Mucosa of stomach (tissue), 1 donor: ENCODE data around the gene STK26.
"Not testable (repeated sequence)": the region's sequence is repeated elsewhere in the genome, so short reads cannot be mapped to it uniquely, and the experiment has no call there.

Source experiments
- H3K27me3 ChIP-seq: one replicate; pipeline ENCODE4 v1.7.0; 2013; ENCODE audit warnings: mild to moderate bottlenecking, low read length; ENCODE audit not compliant: control insufficient read depth, insufficient read depth
- H3K36me3 ChIP-seq: one replicate; pipeline ENCODE4 v1.7.0; 2013; ENCODE audit warnings: low read length; ENCODE audit not compliant: control insufficient read depth, insufficient read depth
- H3K4me1 ChIP-seq: one replicate; pipeline ENCODE4 v1.7.0; 2013; ENCODE audit warnings: mild to moderate bottlenecking, low read length; ENCODE audit not compliant: control insufficient read depth, insufficient read depth
- H3K4me3 ChIP-seq: one replicate; pipeline ENCODE4 v1.7.0; 2013; ENCODE audit warnings: low read length
- H3K9ac ChIP-seq: one replicate; pipeline ENCODE4 v1.7.0; 2013; ENCODE audit warnings: mild to moderate bottlenecking, low read length, moderate library complexity
- H3K9me3 ChIP-seq: one replicate; pipeline ENCODE4 v1.7.0; 2013; ENCODE audit warnings: mild to moderate bottlenecking, low read length, moderate library complexity; ENCODE audit not compliant: control insufficient read depth
- donor health status: Pancreatic carcinoma.

The STK26 gene

GRCh38 chrX:132022967-132023895, at the start of gene STK26:
TSS of gene STK26 (plus strand) at chrX:132023302. CDS start at chrX:132023618, 316 bp downstream.
- H3K27me3 ChIP-seq = no peaks in the 10 kb centered on the region
- H3K9ac ChIP-seq = peak within 1 kb of the TSS; percentile 81
- H3K9me3 ChIP-seq = no peaks in the 10 kb centered on the region
- no peaks in the 10 kb centered on the region for H3K4me1 ChIP-seq
- no peaks in the 10 kb centered on the region for H3K36me3 ChIP-seq
- H3K4me3 ChIP-seq = peak within 1 kb of the TSS; percentile 41

GRCh38 chrX:131975851-131976250, 47.3 kb upstream of the STK26 start:
- Histone ChIP-seq H3K36me3 (no peaks in the 10 kb centered on the region), H3K9me3 (no peaks in the 10 kb centered on the region), H3K4me3 (no peak overlapping the region), H3K9ac (no peak overlapping the region), H3K4me1 (no peaks in the 10 kb centered on the region), H3K27me3 (no peaks in the 10 kb centered on the region)

GRCh38 chrX:131977619-131978018, 45.5 kb upstream of the STK26 start:
- Histone ChIP-seq H3K4me1 (no peaks in the 10 kb centered on the region), H3K4me3 (no peak overlapping the region), H3K9ac (no peak overlapping the region), H3K36me3 (no peaks in the 10 kb centered on the region), H3K9me3 (no peaks in the 10 kb centered on the region), H3K27me3 (no peaks in the 10 kb centered on the region)

- no peak overlapping the region for H3K4me3 ChIP-seq
- H3K36me3 ChIP-seq = no peaks in the 10 kb centered on the region
- no peaks in the 10 kb centered on the region for H3K4me1 ChIP-seq
- no peak overlapping the region for H3K9ac ChIP-seq
- H3K9me3 ChIP-seq = no peaks in the 10 kb centered on the region
- no peaks in the 10 kb centered on the region for H3K27me3 ChIP-seq
These were observed 44.0 kb upstream of the STK26 start for GRCh38 chrX:131979116-131979515.

GRCh38 chrX:131985526-131986049, 37.5 kb upstream of the STK26 start:
- Histone ChIP-seq H3K4me1 (no peaks in the 10 kb centered on the region), H3K9ac (no peak overlapping the region), H3K9me3 (no peaks in the 10 kb centered on the region), H3K4me3 (no peak overlapping the region), H3K36me3 (no peaks in the 10 kb centered on the region), H3K27me3 (no peaks in the 10 kb centered on the region)

GRCh38 chrX:131987252-131987651, 35.9 kb upstream of the STK26 start:
- no peaks in the 10 kb centered on the region for H3K36me3 ChIP-seq
- no peak overlapping the region for H3K4me3 ChIP-seq
- H3K27me3 ChIP-seq = no peaks in the 10 kb centered on the region
- H3K4me1 ChIP-seq = no peaks in the 10 kb centered on the region
- no peak overlapping the region for H3K9ac ChIP-seq
- no peaks in the 10 kb centered on the region for H3K9me3 ChIP-seq

- no peak overlapping the region for H3K9ac ChIP-seq
- H3K27me3 ChIP-seq = no peaks in the 10 kb centered on the region
- no peaks in the 10 kb centered on the region for H3K36me3 ChIP-seq
- H3K4me3 ChIP-seq = no peak overlapping the region
- H3K9me3 ChIP-seq = no peaks in the 10 kb centered on the region
- no peaks in the 10 kb centered on the region for H3K4me1 ChIP-seq
These were observed 34.9 kb upstream of the STK26 start for GRCh38 chrX:131988236-131988635.

GRCh38 chrX:132001127-132001526, 22.0 kb upstream of the STK26 start:
- H3K4me1 ChIP-seq = no peaks in the 10 kb centered on the region
- H3K9me3 ChIP-seq = no peaks in the 10 kb centered on the region
- no peak overlapping the region for H3K4me3 ChIP-seq
- no peak overlapping the region for H3K9ac ChIP-seq
- H3K36me3 ChIP-seq = no peaks in the 10 kb centered on the region
- H3K27me3 ChIP-seq = no peaks in the 10 kb centered on the region

- Histone ChIP-seq H3K36me3 (no peaks in the 10 kb centered on the region), H3K4me3 (no peak overlapping the region), H3K9me3 (no peaks in the 10 kb centered on the region), H3K9ac (no peak overlapping the region), H3K27me3 (no peaks in the 10 kb centered on the region), H3K4me1 (no peaks in the 10 kb centered on the region)
These were observed 18.4 kb upstream of the STK26 start for GRCh38 chrX:132004728-132005127.

GRCh38 chrX:132009350-132009749, 13.8 kb upstream of the STK26 start:
- no peaks in the 10 kb centered on the region for H3K27me3 ChIP-seq
- H3K9me3 ChIP-seq = no peaks in the 10 kb centered on the region
- no peaks in the 10 kb centered on the region for H3K4me1 ChIP-seq
- H3K36me3 ChIP-seq = no peaks in the 10 kb centered on the region
- no peak overlapping the region for H3K4me3 ChIP-seq
- no peak overlapping the region for H3K9ac ChIP-seq

- not testable (repeated sequence) for H3K9ac ChIP-seq, H3K27me3 ChIP-seq, H3K36me3 ChIP-seq, H3K9me3 ChIP-seq, H3K4me3 ChIP-seq, H3K4me1 ChIP-seq
These were observed 12.9 kb upstream of the STK26 start for GRCh38 chrX:132010213-132010612.

- H3K9ac ChIP-seq = no peak overlapping the region
- H3K27me3 ChIP-seq = no peaks in the 10 kb centered on the region
- no peaks in the 10 kb centered on the region for H3K36me3 ChIP-seq
- H3K4me3 ChIP-seq = no peak overlapping the region
- no peaks in the 10 kb centered on the region for H3K4me1 ChIP-seq
- H3K9me3 ChIP-seq = no peaks in the 10 kb centered on the region
These were observed 7.2 kb upstream of the STK26 start for GRCh38 chrX:132015875-132016274.
